Stimulated activated memory B cell treated with anti-CD40 and anti-IgM and Interleukin-4, amounts not matched to agents 10 μg/mL and 1 μg/mL and 100 μg/mL, for 72 hours (primary cell): Measurements from ENCODE around the gene ZXDB.
"Not testable (repeated sequence)": the region's sequence is repeated elsewhere in the genome, so short reads cannot be mapped to it uniquely, and the experiment has no call there.

Experiments used
- ATAC-seq: fragments of 150-1000 bp; cut with Tn5 transposase; 2 replicates; pipeline ENCODE4 v1.10.0; 2021
- H3K27ac Mint-ChIP-seq: one replicate; pipeline ENCODE4 v1.8.0; 2022; ENCODE audit warnings: mild to moderate bottlenecking, mixed read lengths
- H3K27me3 Mint-ChIP-seq: one replicate; pipeline ENCODE4 v1.8.0; 2022; ENCODE audit warnings: mixed read lengths
- H3K36me3 Mint-ChIP-seq: one replicate; pipeline ENCODE4 v1.8.0; 2022; ENCODE audit warnings: mixed read lengths
- H3K4me1 Mint-ChIP-seq: one replicate; pipeline ENCODE4 v1.8.0; 2022; ENCODE audit warnings: mixed read lengths
- H3K4me3 Mint-ChIP-seq: one replicate; pipeline ENCODE4 v1.8.0; 2022; ENCODE audit warnings: mild to moderate bottlenecking, moderate library complexity, mixed read lengths
- H3K9me3 Mint-ChIP-seq: one replicate; pipeline ENCODE4 v1.8.0; 2022; ENCODE audit warnings: mixed read lengths

The ZXDB gene

DNA sequence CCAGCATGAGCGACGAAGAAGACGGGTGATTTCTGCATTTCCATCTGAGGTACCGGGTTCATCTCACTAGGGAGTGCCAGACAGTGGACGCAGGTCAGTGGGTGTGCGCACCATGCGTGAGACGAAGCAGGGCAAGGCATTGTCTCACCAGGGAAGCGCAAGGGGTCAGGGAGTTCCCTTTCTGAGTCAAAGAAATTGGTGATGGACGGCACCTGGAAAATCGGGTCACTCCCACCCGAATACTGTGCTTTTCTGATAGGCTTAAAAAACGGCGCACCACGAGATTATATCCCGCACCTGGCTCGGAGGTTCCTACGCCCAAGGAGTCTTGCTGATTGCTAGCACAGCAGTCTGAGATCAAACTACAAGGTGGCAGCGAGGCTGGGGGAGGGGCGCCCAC lies 37.6 kb downstream of the ZXDB start:
- not testable (repeated sequence) for ATAC-seq, H3K4me3 Mint-ChIP-seq, H3K4me1 Mint-ChIP-seq, H3K36me3 Mint-ChIP-seq, H3K27ac Mint-ChIP-seq, H3K27me3 Mint-ChIP-seq
- H3K9me3 Mint-ChIP-seq, result peaks cover 21% of the 10 kb centered on the region

DNA sequence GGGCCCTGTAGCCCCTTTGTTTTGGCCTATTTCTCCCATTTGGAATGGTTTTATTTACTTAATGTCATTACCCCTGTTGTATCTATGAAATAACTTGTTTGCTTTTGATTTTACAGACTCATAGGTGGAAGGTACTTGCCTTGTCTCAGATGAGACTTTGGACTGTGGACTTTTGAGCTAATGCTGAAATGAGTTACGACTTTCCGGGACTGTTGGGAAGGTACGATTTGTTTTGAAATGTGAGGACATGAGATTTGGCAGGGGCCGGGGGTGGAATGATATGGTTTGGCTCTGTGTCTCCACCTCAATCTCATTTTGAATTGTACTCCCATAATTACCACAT lies 48.8 kb downstream of the ZXDB start:
- H3K4me3 Mint-ChIP-seq, result no peak overlapping the region
- no peaks in the 10 kb centered on the region for H3K4me1 Mint-ChIP-seq
- H3K27ac Mint-ChIP-seq, result no peak overlapping the region
- H3K36me3 Mint-ChIP-seq, result peaks cover 12% of the 10 kb centered on the region
- peaks cover 9% of the 10 kb centered on the region for H3K9me3 Mint-ChIP-seq
- no peak for ATAC-seq
- H3K27me3 Mint-ChIP-seq, result no peaks in the 10 kb centered on the region

DNA sequence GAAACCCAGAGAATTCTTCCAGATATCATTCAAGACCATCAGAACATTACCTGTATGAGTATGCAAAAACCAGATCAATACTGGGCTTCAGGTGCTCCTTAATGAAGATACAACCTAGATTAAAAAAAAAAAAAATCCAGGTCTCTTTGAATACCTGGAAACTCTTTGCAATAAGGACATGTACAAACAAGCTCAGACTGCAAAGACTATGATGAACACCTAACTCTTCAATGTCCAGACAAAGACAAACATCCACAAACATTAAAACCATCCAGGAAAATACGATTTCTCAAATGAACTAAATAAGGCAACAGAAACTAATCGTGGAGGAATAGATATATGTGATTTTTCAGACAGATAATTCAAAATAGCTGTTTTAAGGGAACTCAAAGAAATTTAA lies 49.5 kb downstream of the ZXDB start:
- H3K4me3 Mint-ChIP-seq, result no peak overlapping the region
- no peak overlapping the region for H3K27ac Mint-ChIP-seq
- peaks cover 6% of the 10 kb centered on the region for H3K9me3 Mint-ChIP-seq
- no peak for ATAC-seq
- no peaks in the 10 kb centered on the region for H3K4me1 Mint-ChIP-seq
- H3K27me3 Mint-ChIP-seq, result no peaks in the 10 kb centered on the region
- H3K36me3 Mint-ChIP-seq, result peaks cover 12% of the 10 kb centered on the region

DNA sequence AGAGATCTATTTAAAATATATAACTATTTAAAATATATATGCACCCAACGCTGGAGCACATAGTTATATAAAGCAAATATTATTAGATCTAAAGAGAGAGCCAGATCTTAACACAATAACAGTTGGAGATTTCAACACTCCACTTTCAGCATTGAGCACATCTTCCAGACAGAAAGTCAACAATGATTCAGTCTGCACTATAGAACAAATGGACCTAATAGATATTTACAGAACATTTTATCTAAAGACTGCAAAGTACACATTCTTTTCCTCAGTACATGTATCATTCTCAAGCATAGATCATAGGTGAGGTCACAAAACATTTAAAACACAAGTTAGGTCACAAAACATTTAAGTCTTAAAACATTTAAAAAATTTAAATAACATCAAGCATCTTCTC lies 51.9 kb downstream of the ZXDB start:
- H3K4me3 Mint-ChIP-seq, result no peak overlapping the region
- ATAC-seq, result no peak
- no peaks in the 10 kb centered on the region for H3K27me3 Mint-ChIP-seq
- peaks cover 12% of the 10 kb centered on the region for H3K36me3 Mint-ChIP-seq
- H3K9me3 Mint-ChIP-seq, result peaks cover 2% of the 10 kb centered on the region
- no peaks in the 10 kb centered on the region for H3K4me1 Mint-ChIP-seq
- no peak overlapping the region for H3K27ac Mint-ChIP-seq

DNA sequence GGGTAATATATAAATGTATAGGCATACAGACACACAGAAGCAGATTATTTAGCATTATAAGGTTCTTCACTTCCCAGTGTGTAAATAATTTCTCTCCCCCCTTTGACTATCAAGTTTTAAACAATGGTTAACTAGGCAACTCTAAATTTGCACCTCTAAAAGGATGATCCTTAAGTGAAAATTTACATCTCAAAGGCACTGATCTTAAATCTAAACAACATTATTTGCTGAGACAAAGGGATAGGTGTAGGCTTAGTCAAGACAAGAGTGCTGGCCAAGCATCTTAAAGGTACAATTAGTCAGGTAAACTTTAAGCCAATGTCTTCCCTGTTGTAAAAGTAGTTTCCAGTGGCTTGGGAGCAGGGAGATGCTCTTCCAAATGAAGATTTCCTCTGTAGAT lies 55.2 kb downstream of the ZXDB start:
- H3K27me3 Mint-ChIP-seq, result no peaks in the 10 kb centered on the region
- H3K27ac Mint-ChIP-seq, result no peak overlapping the region
- no peak for ATAC-seq
- no peaks in the 10 kb centered on the region for H3K36me3 Mint-ChIP-seq
- H3K9me3 Mint-ChIP-seq, result no peaks in the 10 kb centered on the region
- H3K4me3 Mint-ChIP-seq, result no peak overlapping the region
- no peaks in the 10 kb centered on the region for H3K4me1 Mint-ChIP-seq
